Adipocyte (in vitro differentiated cells): Measurements from ENCODE around the gene ODC1.

ENCODE experiments used
- DNase-seq: peaks from one replicate; pipeline ENCODE4 v3.0.0-alpha.2; 2015; ENCODE audit warnings: low read depth
- H3K27me3 ChIP-seq: replicated peaks from 2 replicates; pipeline ENCODE4 v1.7.0; 2013; ENCODE audit warnings: mild to moderate bottlenecking, low read length, moderate library complexity; ENCODE audit not compliant: control insufficient read depth, insufficient read depth
- H3K36me3 ChIP-seq: 2 replicates; pipeline ENCODE4 v1.7.0; 2013; ENCODE audit warnings: low read length, mild to moderate bottlenecking, moderate library complexity; ENCODE audit not compliant: control insufficient read depth, insufficient read depth, severe bottlenecking
- H3K4me1 ChIP-seq: 2 replicates; pipeline ENCODE4 v1.7.0; 2013; ENCODE audit warnings: mild to moderate bottlenecking, low read length, moderate library complexity; ENCODE audit not compliant: control insufficient read depth, insufficient read depth
- H3K4me3 ChIP-seq: 2 replicates; pipeline ENCODE4 v1.7.0; 2013; ENCODE audit warnings: mild to moderate bottlenecking, low read length, moderate library complexity
- H3K9ac ChIP-seq: 2 replicates; pipeline ENCODE4 v1.7.0; 2013; ENCODE audit warnings: mild to moderate bottlenecking, low read length, moderate library complexity
- H3K9me3 ChIP-seq: 2 replicates; pipeline ENCODE4 v1.7.0; 2013; ENCODE audit warnings: mild to moderate bottlenecking, low read length, moderate library complexity; ENCODE audit not compliant: control insufficient read depth

Gene ODC1

GRCh38 chr2:10477443-10478297 is 29.5 kb upstream of the ODC1 start:
- H3K36me3 ChIP-seq: no peaks in the 10 kb centered on the region
- no peak overlapping the region for H3K9ac ChIP-seq
- no peak for DNase-seq
- H3K4me1 ChIP-seq: no peaks in the 10 kb centered on the region
- no peaks in the 10 kb centered on the region for H3K9me3 ChIP-seq
- peaks cover 39% of the 10 kb centered on the region for H3K27me3 ChIP-seq
- H3K4me3 ChIP-seq: no peak overlapping the region

GRCh38 chr2:10476723-10477442 is 28.8 kb upstream of the ODC1 start:
- Histone ChIP-seq H3K27me3 (peaks cover 39% of the 10 kb centered on the region), H3K9me3 (no peaks in the 10 kb centered on the region), H3K9ac (no peak overlapping the region), H3K4me1 (no peaks in the 10 kb centered on the region), H3K36me3 (no peaks in the 10 kb centered on the region), H3K4me3 (no peak overlapping the region)
- no peak for DNase-seq

- DNase-seq: no peak
- no peak overlapping the region for H3K9ac ChIP-seq
- H3K36me3 ChIP-seq: no peaks in the 10 kb centered on the region
- H3K9me3 ChIP-seq: no peaks in the 10 kb centered on the region
- H3K27me3 ChIP-seq: peaks cover 32% of the 10 kb centered on the region
- H3K4me1 ChIP-seq: no peaks in the 10 kb centered on the region
- no peak overlapping the region for H3K4me3 ChIP-seq
These were observed 27.9 kb upstream of the ODC1 start for GRCh38 chr2:10475811-10476660.

- peaks cover 31% of the 10 kb centered on the region for H3K27me3 ChIP-seq
- no peaks in the 10 kb centered on the region for H3K4me1 ChIP-seq
- no peak for DNase-seq
- H3K9me3 ChIP-seq: no peaks in the 10 kb centered on the region
- no peak overlapping the region for H3K9ac ChIP-seq
- no peaks in the 10 kb centered on the region for H3K36me3 ChIP-seq
- H3K4me3 ChIP-seq: no peak overlapping the region
These were observed 27.1 kb upstream of the ODC1 start for GRCh38 chr2:10475221-10475722.

GRCh38 chr2:10473121-10473756 is 25.1 kb upstream of the ODC1 start:
- Histone ChIP-seq H3K36me3 (no peaks in the 10 kb centered on the region), H3K4me3 (no peak overlapping the region), H3K27me3 (peaks cover 30% of the 10 kb centered on the region), H3K9ac (no peak overlapping the region), H3K4me1 (no peaks in the 10 kb centered on the region), H3K9me3 (no peaks in the 10 kb centered on the region)
- DNase-seq: no peak

- no peak for DNase-seq
- no peak overlapping the region for H3K9ac ChIP-seq
- no peaks in the 10 kb centered on the region for H3K4me1 ChIP-seq
- peaks cover 30% of the 10 kb centered on the region for H3K27me3 ChIP-seq
- H3K4me3 ChIP-seq: no peak overlapping the region
- no peaks in the 10 kb centered on the region for H3K36me3 ChIP-seq
- H3K9me3 ChIP-seq: no peaks in the 10 kb centered on the region
These were observed 23.8 kb upstream of the ODC1 start for GRCh38 chr2:10471955-10472354.

- no peak for DNase-seq
- Histone ChIP-seq H3K4me3 (no peak overlapping the region), H3K9me3 (no peaks in the 10 kb centered on the region), H3K36me3 (no peaks in the 10 kb centered on the region), H3K27me3 (peaks cover 35% of the 10 kb centered on the region), H3K9ac (no peak overlapping the region), H3K4me1 (no peaks in the 10 kb centered on the region)
These were observed 23.0 kb upstream of the ODC1 start for GRCh38 chr2:10471046-10471571.

- Histone ChIP-seq H3K4me3 (no peak overlapping the region), H3K27me3 (peaks cover 39% of the 10 kb centered on the region), H3K9me3 (no peaks in the 10 kb centered on the region), H3K9ac (no peak overlapping the region), H3K36me3 (no peaks in the 10 kb centered on the region), H3K4me1 (no peaks in the 10 kb centered on the region)
- no peak for DNase-seq
These were observed 22.0 kb upstream of the ODC1 start for GRCh38 chr2:10469955-10470608.

- H3K4me1 ChIP-seq: no peaks in the 10 kb centered on the region
- no peaks in the 10 kb centered on the region for H3K36me3 ChIP-seq
- H3K9ac ChIP-seq: no peak overlapping the region
- DNase-seq: no peak
- H3K4me3 ChIP-seq: no peak overlapping the region
- peaks cover 34% of the 10 kb centered on the region for H3K27me3 ChIP-seq
- no peaks in the 10 kb centered on the region for H3K9me3 ChIP-seq
These were observed 21.2 kb upstream of the ODC1 start for GRCh38 chr2:10469301-10469700.

GRCh38 chr2:10467401-10467800 is 19.3 kb upstream of the ODC1 start:
- no peak overlapping the region for H3K9ac ChIP-seq

More at GRCh38 chr2:10467401-10467800, 19.3 kb upstream of the ODC1 start:
- H3K4me3 ChIP-seq: no peak overlapping the region
- H3K27me3 ChIP-seq: peaks cover 29% of the 10 kb centered on the region
- no peaks in the 10 kb centered on the region for H3K36me3 ChIP-seq
- H3K4me1 ChIP-seq: no peaks in the 10 kb centered on the region
- H3K9me3 ChIP-seq: no peaks in the 10 kb centered on the region
- DNase-seq: no peak
